NCI-H1930 (cell line): Measurements from ENCODE around the gene GRK5.
"Not testable (repeated sequence)": the region's sequence is repeated elsewhere in the genome, so short reads cannot be mapped to it uniquely, and the experiment has no call there.

Experiments used
- DNase-seq, 2 experiments: peaks; one replicate each; lab custom pipeline; 2025; lab: John Stamatoyannopoulos, UW

The GRK5 gene

DNA sequence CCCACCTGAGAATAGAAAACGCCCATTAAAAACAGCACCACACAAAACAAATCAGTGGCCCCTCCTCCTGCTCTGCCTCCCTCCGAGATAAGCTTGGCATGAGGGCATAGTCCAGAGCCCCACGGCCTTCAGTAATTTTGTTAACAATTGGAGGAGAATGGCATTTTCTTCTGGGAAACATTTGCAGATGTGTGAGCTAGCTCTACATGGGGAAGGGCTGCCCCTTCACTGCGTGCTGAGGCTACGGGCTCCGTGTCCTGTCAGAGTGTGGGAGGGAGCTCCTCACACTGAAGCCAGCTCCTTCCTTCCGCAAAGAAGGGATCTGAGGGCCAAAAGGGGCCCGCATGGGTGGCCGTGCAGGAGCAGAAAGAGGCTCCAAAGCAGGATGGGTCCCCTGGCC, 15.2 kb downstream of the GRK5 start:
- DNase-seq: no peak

DNA sequence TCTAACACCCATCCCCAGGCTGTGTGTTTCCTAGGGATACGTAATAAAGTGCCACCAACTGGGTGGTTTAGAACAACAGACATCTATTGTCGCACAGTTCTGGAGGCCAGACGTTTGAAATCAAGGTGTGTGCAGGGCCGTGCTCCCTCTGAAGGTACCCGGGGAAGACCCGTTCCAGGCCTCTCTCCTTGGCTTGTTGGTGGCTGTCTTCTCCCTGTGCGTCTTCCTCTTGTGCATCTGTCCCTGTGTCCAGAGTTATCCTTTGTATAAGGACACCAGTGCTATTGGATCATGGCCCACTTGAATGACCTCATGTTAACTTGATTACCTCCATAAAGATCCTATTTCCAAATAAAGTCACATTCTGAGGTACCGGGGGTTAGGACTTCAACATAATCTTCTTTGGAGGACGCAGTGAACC, 15.6 kb downstream of the GRK5 start:
- DNase-seq: no peak

DNA sequence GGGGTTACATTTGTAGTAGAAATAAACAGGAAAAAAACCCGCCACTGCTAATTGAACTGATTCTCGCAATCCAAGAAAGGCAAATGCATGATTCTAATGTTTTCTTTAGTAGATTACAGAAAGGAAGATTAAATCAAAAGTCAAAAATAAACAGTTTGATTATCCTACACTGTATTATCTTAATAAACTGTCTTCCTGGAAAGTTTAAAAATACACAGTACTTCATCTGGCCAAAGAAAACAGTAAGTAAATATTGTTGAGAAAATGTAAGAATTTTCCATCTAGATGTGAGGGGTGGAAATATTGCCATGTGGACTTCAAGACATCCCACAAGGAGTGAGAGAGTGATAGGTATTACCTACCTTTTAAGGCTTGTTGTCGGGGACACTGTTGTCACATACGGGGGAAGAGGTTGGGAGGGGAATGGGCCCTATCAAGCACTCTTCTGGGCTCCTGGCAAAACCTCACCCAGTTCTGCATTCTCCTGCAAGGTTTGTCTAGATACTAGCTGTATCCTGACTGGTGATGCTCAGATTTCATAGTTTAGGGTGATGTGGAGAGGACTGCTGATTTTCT, 17.8 kb downstream of the GRK5 start:
- no peak for DNase-seq

DNA sequence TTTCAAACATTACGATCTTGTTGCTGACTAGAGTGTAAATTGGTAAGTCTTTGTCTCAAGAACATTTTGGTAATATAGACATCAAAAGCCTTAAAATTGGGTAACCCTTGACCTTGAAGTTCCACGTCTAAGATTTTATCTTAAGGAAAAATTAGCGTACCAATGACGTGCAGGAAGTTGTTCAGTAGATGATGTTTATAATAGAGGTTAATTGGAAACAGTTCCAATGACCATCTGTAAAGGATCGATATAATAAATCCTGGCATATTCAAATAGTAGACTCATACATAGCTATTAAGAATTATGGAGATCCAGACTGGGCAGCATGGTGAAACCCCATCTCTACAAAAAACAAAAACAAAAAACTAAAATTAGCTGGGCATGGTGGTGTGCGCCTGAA, 20.5 kb downstream of the GRK5 start:
- DNase-seq: no peak

DNA sequence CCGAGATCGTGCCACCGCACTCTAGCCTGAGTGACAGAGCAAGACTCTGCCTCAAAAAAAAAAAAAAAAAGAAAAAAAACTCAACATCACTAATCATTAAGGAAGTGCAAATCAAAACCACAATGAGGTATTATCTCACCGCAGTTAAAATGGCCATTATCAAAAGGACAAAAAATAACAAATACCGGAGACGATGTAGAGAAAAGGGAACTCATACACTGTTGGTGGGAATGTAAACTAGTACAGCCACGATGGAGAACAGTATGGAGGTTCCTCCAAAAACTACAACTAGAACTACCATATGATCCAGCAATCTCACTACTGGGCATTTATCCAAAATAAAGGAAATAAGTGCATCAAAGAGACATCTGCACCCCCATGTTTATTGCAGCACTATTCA, 24.3 kb downstream of the GRK5 start:
- DNase-seq: no peak

DNA sequence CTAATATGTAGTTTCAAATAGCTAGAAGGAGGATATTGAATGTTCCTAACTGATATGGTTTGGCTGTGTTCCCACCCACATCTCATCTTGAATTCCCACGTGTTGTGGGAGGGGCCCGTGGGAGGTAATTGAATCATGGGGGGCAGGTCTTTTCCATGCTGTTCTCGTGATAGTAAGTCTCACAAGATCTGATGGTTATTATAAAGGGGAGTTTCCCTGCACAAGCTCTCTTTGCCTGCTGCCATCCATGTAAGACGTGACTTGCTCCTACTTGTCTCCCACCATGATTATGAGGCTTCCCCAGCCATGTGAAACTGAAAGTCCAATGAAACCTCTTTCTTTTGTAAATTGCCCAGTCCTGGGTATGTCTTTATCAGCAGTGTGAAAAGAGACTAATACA, 25.1 kb downstream of the GRK5 start:
- not testable (repeated sequence) for DNase-seq

DNA sequence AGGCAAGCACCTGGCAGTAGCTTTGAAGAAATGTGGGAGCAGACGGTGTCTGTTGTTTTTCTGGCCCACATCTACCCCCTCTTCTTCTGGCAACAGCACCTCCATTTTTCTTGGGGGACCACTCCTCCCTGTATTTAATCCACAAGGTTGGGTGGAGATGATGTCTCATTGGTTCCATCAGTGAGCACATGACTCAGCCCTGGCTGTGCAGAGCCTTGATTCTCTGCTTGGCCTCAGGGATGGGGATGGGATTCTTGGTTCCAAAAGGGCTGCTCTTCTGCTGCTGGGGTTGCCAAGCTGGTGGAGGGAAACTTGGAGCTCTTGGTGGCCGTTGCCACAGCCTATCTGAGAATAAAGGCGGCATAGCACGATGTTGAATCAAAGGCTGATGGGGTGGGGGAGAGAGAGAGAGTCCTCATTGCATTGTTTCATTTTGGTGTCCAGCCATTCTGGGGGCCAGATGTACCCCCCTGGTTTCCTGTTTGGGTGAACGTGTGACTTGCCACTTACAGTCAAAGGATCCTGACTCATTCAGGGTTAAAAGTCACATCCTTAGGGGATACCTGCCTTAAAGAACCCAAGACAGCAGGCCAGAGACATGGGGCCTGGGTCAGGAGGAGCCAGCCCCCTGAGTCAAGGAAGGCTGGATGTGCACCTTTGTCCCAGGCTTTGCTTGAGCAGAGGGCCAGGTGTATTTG, 25.9 kb downstream of the GRK5 start:
- DNase-seq: no peak

DNA sequence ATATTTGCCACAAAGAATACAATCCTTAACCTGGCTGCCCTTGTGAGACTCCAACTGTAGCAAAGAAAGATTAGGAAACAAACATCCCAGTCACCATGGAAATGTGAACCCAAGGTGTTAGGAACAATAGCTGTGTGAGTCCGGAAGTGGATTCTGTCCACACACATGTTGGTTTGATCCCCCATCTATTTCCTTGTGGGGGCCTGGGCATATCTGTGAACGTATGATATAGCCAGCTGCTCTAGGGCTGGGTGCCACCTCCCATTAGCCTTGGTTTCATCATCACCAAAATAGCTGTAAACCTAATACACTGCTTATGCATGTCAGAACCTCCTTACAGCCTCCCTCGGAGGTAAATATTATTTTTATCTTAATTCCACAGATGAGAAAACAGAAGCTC, 26.4 kb downstream of the GRK5 start:
- no peak for DNase-seq

DNA sequence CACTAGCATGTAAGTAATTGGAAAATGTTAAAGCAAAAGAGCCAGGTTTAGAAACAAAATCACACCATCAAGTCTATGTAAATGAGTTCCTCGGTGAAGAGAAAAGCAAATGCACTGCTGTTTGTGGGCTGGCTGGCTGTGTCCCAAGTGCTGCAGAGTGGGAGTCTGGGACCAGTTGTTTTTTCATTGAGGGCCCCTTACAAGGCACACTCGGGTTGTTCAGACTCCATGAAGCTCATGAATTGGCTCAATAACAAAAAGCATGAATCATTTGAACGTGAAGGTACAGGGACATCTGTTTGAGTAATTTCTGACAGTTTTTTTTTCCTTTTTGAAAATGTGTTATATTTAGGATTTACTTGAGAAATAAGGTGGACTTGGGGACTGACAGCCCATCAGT, 28.0 kb downstream of the GRK5 start:
- DNase-seq: no peak

DNA sequence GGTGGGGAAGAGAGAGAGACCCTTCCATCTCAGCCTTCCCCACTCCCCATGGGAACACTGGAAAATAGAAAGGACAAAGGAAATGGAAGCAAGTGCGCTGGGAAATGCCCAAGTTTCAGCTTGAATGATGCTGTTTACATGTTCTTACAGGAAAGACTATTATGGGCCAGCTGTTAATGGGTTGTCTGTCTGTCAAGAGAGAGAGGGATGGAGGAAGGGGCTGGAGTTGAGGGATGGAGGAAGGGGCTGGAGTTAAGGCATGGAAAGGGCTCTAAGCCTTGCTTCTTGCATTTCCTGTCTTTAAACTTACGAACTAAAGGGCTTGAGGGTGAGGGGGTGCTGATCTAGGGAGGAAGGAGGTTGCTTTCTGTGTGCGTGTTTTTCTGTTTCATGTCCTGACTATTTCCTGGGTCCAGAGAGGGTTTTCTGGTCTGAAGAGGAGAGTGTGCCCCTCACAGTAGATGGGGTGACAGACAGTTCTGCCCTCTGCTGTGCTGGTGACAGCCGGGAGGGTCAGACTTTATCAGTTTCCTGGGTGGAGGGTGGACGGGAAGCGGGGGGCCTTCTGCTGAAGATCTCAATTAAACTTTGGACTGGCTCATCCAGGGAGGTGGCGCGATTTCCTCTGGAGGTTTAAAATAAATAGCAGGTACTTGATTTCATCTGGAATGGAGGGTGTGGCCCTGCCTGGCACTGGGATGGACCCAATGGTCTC, 30.5 kb downstream of the GRK5 start:
- DNase-seq: no peak

DNA sequence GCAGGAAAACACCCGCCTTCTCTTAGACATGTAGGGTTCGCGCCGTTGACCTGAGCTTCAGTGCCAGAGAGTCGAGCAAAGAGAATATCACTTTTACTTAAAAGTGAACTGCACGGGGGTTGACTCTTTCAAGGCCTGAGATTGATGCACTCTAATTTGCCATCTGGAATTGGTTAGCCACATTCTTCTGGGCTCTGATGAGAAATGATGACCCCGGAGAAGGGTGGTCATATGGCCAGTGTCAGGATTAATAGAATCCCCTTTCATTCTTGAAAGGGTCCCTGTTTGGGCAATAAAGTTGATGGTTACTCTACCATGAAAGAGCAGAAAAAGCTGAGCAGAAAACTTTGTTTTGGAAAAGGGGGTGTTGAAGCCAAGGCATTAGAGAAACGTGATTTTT, 31.2 kb downstream of the GRK5 start:
- DNase-seq: no peak

DNA sequence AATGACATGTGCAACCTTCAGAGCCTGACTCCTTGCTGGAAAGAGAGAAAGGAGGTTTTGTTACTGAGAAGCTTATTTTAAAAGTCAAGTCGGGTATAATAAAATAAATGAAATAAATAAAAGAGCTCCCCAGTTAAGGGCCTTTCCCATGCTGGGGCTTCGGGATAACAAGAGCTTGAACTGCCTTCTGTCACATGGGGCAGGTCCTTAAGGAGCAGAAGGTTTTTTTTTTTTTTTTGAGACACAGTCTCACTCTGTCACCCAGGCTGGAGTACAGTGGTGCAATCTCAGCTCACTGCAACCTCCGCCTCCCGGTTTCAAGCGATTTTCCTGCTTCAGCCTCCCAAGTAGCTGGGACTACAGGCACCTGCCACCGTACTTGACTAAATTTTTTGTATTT, 31.6 kb downstream of the GRK5 start:
- DNase-seq: not testable (repeated sequence)

DNA sequence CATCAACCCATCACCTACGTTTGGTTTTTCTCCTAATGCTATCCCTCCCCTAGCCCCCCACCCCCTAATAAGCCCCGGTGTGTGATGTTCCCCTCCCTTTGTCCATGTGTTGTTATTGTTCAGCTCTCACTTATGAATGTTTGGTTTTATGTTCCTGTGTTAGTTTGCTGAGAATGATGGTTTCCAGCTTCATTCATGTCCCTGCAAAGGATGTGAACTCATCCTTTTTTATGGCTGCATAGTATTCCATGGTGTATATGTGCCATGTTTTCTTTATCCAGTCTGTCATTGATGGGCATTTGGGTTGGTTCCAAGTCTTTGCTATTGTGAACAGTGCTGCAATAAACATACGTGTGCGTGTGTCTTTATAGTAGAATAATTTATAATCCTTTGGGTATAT, 32.3 kb downstream of the GRK5 start:
- not testable (repeated sequence) for DNase-seq

DNA sequence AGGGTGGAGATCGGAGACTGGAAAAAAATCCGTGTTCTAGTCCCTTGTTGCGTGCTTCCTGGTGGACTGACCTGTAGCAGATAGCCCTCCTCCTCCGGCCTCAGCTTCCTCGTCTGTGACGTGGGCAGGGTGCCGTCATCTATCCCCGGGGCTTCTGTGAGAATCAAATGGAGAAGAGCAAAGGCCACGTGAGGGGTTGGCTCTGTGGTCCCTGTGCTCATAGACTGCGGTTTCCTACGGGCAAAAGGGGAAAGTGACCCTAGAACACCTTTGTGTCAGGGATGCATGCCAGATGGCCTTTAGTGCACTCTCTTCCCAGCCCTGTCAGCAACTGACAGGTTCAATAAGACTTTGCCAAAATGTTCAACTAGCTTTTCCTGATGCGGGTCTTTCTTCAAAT, 33.7 kb downstream of the GRK5 start:
- DNase-seq: no peak

DNA sequence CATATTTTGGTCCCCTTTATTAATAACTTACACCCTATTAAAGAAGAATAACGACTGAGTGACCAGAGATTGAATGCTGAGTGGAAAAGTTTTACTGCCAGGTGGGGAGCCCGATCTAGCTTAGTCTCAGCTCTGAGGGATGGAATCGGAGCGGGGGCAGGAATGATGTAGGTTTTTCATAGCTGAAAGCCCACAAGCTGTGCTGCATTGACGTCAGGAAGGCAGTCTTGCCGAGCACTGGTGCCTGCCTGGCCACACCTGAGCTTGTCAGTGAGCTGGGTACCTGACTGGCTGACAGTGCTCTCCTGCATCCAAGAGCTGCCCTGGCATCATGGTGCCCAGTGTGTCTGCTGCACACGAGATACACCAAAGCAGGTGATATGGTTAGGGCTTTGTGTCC, 34.8 kb downstream of the GRK5 start:
- no peak for DNase-seq

DNA sequence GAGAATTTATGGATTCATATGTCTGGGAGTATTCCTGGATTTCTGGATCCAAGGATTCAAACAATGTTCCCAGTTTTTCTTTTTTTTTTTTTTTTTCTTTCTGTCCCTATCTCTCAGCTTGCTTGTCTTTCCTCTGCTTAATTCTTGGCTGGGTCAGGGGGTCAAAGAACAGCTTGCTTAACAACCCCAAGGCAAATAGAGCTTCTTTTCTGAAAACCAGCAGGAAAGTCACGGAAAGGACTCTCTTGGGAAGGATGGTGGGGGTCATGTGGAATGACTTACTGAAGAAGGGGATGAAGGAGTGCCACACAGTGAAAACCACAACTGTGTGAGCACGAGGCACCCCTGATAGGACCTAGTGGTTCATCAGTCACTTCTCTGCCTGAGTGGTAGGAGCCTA, 36.1 kb downstream of the GRK5 start:
- DNase-seq: no peak

DNA sequence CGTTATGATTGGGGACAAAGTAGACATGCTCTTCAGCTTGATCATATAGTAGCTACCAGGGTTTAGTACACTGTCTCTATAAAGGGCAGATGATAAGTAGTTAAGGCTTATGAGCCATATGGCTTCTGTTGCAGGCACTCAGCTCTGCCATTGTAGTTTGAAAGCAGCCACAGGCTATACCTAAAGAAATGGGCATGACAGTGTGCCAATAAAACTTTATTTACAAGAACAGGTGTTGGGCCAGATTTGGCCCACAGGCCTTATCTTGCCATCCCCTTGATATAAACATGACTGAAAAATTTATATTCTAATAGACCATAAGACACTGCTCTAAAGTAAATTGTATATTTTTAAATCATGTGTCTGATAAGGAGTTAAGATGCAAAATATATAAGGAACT, 36.6 kb downstream of the GRK5 start:
- no peak for DNase-seq

DNA sequence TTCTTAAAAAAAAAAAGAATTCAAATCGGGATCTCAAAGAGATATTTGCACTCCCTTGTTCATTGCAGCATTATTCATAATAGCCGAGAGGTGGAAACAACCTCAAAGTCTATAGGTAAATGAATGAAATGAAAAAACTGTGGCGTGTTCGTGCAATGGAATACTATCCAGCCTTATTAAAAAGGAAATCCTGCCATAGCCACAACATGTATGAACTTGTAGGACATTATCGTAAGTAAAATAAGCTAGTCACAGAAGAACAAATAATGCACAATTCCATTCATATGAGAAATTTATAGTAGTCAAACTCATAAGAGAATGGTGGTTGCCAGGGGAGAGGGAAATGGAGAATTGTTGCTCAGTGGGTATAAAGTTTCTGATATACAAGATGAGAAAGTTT, 37.9 kb downstream of the GRK5 start:
- DNase-seq: no peak

DNA sequence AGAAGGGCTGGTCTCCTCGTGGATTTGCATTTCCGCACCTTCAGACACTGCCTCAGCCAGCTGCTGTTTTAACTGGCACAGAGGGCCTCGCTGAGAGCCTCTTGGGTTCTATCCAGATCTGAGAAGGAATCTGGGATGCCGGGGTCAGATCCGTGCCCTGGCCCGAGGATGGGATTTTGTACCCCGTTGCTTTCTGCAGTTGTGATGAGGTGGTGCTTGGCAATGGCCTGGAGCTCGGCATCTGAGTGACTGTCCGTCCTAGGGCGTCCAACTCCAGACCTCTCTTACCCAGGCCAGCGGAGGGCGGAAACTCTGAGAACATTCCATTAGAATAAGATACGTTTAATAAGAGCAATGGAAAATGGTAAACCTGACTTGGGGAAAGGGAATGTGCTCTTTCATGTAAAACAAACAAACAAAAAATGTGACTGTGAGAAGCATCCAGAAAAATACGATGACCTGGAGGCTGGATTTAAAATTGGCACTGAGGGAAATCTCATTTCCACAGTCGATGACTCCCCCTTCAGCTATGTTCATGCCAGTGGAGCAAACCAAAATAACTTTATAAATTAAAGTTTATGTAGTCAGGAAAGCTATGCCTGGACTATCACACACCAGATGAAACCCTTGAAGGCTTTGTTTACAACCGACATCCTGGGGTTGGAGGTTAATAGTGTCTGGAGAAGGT, 39.6 kb downstream of the GRK5 start:
- DNase-seq: no peak

DNA sequence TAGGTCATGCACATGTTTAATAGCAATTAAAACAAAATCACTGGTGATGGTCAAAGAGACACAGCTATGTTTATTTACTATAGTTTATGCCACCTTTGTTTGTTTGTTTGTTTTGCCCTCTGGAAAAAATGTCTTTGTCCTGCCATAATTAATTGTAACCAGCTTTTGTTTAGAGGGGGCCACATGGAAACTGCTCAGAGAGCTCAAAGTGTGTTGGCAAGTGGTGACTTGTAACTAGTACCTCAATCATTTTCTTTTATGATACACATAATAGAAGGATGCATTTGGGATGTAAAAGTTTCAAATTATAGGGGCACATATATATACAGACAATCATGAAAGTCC, 40.2 kb downstream of the GRK5 start:
- DNase-seq: no peak

DNA sequence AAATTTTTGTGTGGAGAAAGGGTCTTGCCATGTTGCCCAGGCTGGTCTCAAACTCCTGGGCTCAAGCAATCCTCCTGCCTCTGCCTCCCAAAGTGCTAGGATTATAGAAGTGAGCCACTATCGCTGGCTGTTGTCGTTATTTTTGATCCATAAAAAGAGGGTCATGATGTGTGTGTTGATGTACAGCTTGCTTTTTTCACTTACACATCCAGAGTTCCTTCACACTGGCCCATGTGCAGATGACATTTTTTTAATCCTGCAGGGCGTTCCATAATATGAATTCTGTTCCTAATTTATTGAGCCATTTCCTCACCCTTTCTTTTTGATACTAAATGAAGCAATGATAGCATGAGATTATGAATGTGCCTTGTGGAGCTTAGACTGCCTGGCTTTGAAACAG, 40.8 kb downstream of the GRK5 start:
- DNase-seq: no peak

DNA sequence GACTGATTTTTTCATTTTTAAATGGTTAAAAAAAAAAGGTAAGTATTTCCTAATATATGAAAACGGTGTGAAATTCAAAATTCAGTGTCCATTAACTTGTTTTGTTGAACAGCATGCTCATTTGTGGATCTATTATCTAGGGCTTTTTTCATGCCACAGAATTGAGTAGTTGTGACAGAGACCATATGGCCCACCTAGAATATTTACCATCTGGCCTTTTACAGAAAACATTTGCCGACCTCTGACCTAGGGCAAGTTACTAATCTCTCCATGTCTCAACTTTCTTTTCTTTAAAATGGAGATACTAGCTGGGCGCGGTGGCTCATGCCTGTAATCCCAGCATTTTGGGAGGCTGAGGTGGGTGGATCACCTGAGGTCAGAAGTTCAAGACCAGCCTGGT, 41.3 kb downstream of the GRK5 start:
- DNase-seq: no peak

DNA sequence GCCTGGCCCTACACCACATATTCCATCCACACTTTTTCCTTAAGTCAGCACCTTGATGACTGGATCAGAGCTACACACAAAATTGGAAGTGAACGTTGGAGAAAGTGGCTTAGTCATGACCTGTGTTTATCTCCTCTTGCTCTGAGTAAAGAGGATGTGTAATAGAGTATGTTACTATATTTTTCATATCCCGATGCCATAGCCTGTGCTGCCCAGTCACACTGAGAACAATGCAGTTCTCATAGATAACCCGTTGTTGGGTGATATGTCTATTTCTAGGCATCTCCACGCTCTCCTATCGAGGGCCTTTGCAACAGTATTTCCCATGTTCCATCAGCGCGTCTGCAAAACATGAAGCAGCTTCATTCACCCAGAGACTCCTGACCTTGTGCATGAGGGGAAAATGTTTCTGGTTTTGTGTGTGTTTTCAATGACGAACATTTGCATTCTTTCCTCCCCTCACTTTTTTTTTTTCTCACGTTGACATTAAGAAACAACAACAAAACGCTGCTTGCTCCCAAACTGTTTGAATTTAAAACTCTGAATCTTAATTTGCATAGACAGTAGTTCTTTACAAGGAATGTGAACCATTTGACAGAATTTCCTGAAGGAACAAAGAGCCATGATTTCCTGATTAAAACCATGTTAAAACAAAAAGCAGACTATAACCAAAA, 43.4 kb downstream of the GRK5 start:
- DNase-seq: no peak
